ENCODE measurements around the gene GBX2. TPM values are rescaled to one million over a fixed set of nuclear protein-coding genes. Genes with fewer than 3 reads are reported as not detected.

Gene GBX2
- total and polyA plus RNA-seq, 9 of the 15 experiments (the other 6 are each of a cell fraction or from before 2014, with no cell fraction given): 0.03 to 0.53 (median 0.27) TPM; not detected in 1

- TF ChIP-seq CXXC5 (CRISPR knock-in tag; IDR thresholded peaks at IDR 0.05): 0 out of 2 replicates have a peak, but pooled peaks have one; percentile 37
- no peak for TF ChIP-seq ZKSCAN3 (CRISPR knock-in tag; IDR thresholded peaks at IDR 0.05)
- TF ChIP-seq MIER1 (IDR thresholded peaks at IDR 0.05; ENCODE audit: low read depth): no peak
- TF ChIP-seq CTCF (IDR thresholded peaks at IDR 0.05 in 2 of 3, conservative IDR thresholded peaks at IDR 0.05 in 1 of 3; ENCODE audit: insufficient read depth in 2 of 3, low read depth in 1 of 3, low read length in 3 of 3): peak; percentile 46 to 89 (median 66)
- no peak for TF ChIP-seq CBFB (CRISPR knock-in tag; IDR thresholded peaks at IDR 0.05)
- TF ChIP-seq CEBPG (CRISPR knock-in tag; IDR thresholded peaks at IDR 0.05): 0 out of 2 replicates have a peak, but pooled peaks have one; percentile 19
- TF ChIP-seq CEBPG (tag; conservative IDR thresholded peaks at IDR 0.05 in 1 of 2, IDR thresholded peaks at IDR 0.05 in 1 of 2): no peak
- TF ChIP-seq ZNF316 (IDR thresholded peaks at IDR 0.05): no peak
- no peak for TF ChIP-seq PHTF2 (CRISPR knock-in tag; IDR thresholded peaks at IDR 0.05)
- TF ChIP-seq TAF9B (IDR thresholded peaks at IDR 0.05; ENCODE audit: partially characterized antibody): no peak
- 0 out of 2 replicates have a peak, but pooled peaks have one; percentile 32 for TF ChIP-seq CREM (IDR thresholded peaks at IDR 0.05; ENCODE audit: low read depth)
- TF ChIP-seq OTX1 (CRISPR knock-in tag; IDR thresholded peaks at IDR 0.05): no peak
- TF ChIP-seq ZNF408 (CRISPR knock-in tag; IDR thresholded peaks at IDR 0.05; ENCODE audit: low read depth): no peak
- TF ChIP-seq NFXL1 (CRISPR knock-in tag; IDR thresholded peaks at IDR 0.05): no peak
- no peak for TF ChIP-seq HMG20A (CRISPR knock-in tag; conservative IDR thresholded peaks at IDR 0.05)
- TF ChIP-seq SP1 (CRISPR knock-in tag; IDR thresholded peaks at IDR 0.05): no peak
- TF ChIP-seq ZNF224 (CRISPR knock-in tag; IDR thresholded peaks at IDR 0.05): no peak
- TF ChIP-seq CEBPB (tag; IDR thresholded peaks at IDR 0.05): peak; percentile 80
- TF ChIP-seq ZNF347 (CRISPR knock-in tag; IDR thresholded peaks at IDR 0.05; ENCODE audit: low read depth): no peak
- no peak for TF ChIP-seq TSHZ1 (CRISPR knock-in tag; IDR thresholded peaks at IDR 0.05)
Measured at GRCh38 chr2:236177604-236177966, 9.4 kb upstream of the GBX2 start (continued).

All from K562 (cell line).